ENCODE data around the gene MAML2. TPM values are rescaled to one million over a fixed set of nuclear protein-coding genes. Genes with fewer than 3 reads are reported as not detected.

Gene MAML2
- total RNA-seq, 3 donors from 2014 or later (not counting 1 experiment from before 2014, with no cell fraction given), result 14.2 to 20.5 (median 16.1) TPM

GRCh38 chr11:95989780-95990179 lies 353.2 kb downstream of the MAML2 start:
- no peaks in the 10 kb centered on the region for H3K27me3 Mint-ChIP-seq (ENCODE audit: low read depth in 2 of 2)
- DNase-seq (no peak), ATAC-seq (no peak)
- Histone ChIP-seq H3K27ac (ENCODE audit: low read length) (no peak overlapping the region), H3K9me3 (ENCODE audit: control insufficient read depth, insufficient read depth, low read length) (no peaks in the 10 kb centered on the region), H3K4me1 (ENCODE audit: control insufficient read depth, insufficient read depth, low read length) (no peaks in the 10 kb centered on the region), H3K27me3 (ENCODE audit: control insufficient read depth, insufficient read depth, low read length) (no peaks in the 10 kb centered on the region), H3K36me3 (ENCODE audit: control insufficient read depth, insufficient read depth, low read length) (peaks cover 20% of the 10 kb centered on the region), H3K4me3 (ENCODE audit: low read length) (no peak overlapping the region)
- no peaks in the 10 kb centered on the region for H3K4me1 Mint-ChIP-seq
- H3K27ac Mint-ChIP-seq, result no peak overlapping the region
- no CpG with 5 or more reads among the region's 1 CpG for WGBS (ENCODE audit: insufficient coverage)
- no peak overlapping the region for H3K4me3 Mint-ChIP-seq
- no peaks in the 10 kb centered on the region for H3K9me3 Mint-ChIP-seq
- TF ChIP-seq CTCF (IDR thresholded peaks at IDR 0.05), result no peak
- no peaks in the 10 kb centered on the region for H3K36me3 Mint-ChIP-seq
- intact Hi-C loops (cut with micrococcal nuclease), result no loop called here

DNA sequence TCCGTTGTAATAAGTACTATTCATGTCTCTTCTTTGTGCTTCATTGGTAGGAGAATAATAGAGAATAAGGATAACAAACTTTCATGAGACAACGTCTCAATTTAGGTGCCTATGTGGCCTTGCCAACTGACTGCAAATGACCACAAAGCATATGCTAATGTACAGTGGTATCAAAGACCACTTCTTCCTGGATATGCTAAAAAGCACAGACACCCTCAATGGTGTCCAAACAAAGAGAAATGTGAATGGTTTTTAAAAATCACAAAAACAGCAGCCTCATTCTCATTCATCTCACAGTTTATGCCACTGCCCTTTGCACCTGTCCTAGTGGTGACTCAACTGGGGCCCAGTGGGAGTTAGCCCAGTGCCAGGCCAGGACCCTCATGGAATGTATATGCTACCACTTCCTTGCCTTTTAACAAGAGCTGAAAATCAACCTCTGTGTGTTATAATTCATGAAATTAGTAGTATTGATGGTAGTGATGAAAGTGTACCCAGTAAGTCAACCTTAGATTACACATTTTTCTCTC lies 353.9 kb downstream of the MAML2 start:
- no peak overlapping the region for H3K4me3 Mint-ChIP-seq
- ATAC-seq (no peak), DNase-seq (no peak)
- peaks cover 22% of the 10 kb centered on the region for H3K36me3 ChIP-seq (ENCODE audit: control insufficient read depth, insufficient read depth, low read length)
- H3K27ac ChIP-seq (ENCODE audit: low read length), result no peak overlapping the region
- H3K27ac Mint-ChIP-seq, result no peak overlapping the region
- no peaks in the 10 kb centered on the region for H3K9me3 ChIP-seq (ENCODE audit: control insufficient read depth, insufficient read depth, low read length)
- intact Hi-C loops (cut with micrococcal nuclease), result no loop called here
- no peaks in the 10 kb centered on the region for H3K27me3 ChIP-seq (ENCODE audit: control insufficient read depth, insufficient read depth, low read length)
- no peak overlapping the region for H3K4me3 ChIP-seq (ENCODE audit: low read length)
- H3K4me1 ChIP-seq (ENCODE audit: control insufficient read depth, insufficient read depth, low read length), result no peaks in the 10 kb centered on the region
- no peaks in the 10 kb centered on the region for H3K36me3 Mint-ChIP-seq
- no peaks in the 10 kb centered on the region for H3K4me1 Mint-ChIP-seq
- TF ChIP-seq CTCF (IDR thresholded peaks at IDR 0.05), result no peak
- no peaks in the 10 kb centered on the region for H3K27me3 Mint-ChIP-seq (ENCODE audit: low read depth in 2 of 2)
- WGBS (ENCODE audit: insufficient coverage), result 93% methylated on average over 2 of the region's 2 CpGs
- no peaks in the 10 kb centered on the region for H3K9me3 Mint-ChIP-seq

- Mint-ChIP-seq H3K36me3 (no peaks in the 10 kb centered on the region), H3K27me3 (ENCODE audit: low read depth in 2 of 2) (no peaks in the 10 kb centered on the region), H3K9me3 (no peaks in the 10 kb centered on the region), H3K4me3 (no peak overlapping the region), H3K4me1 (no peaks in the 10 kb centered on the region), H3K27ac (no peak overlapping the region)
- no peaks in the 10 kb centered on the region for H3K9me3 ChIP-seq (ENCODE audit: control insufficient read depth, insufficient read depth, low read length)
- H3K36me3 ChIP-seq (ENCODE audit: control insufficient read depth, insufficient read depth, low read length), result peaks cover 21% of the 10 kb centered on the region
- TF ChIP-seq CTCF (IDR thresholded peaks at IDR 0.05), result no peak
- no peak overlapping the region for H3K27ac ChIP-seq (ENCODE audit: low read length)
- no peaks in the 10 kb centered on the region for H3K4me1 ChIP-seq (ENCODE audit: control insufficient read depth, insufficient read depth, low read length)
- intact Hi-C loops (cut with micrococcal nuclease), result no loop called here
- no CpG with 5 or more reads among the region's 1 CpG for WGBS (ENCODE audit: insufficient coverage)
- no peak for DNase-seq
- H3K27me3 ChIP-seq (ENCODE audit: control insufficient read depth, insufficient read depth, low read length), result no peaks in the 10 kb centered on the region
- no peak for ATAC-seq
- H3K4me3 ChIP-seq (ENCODE audit: low read length), result no peak overlapping the region
Observed at GRCh38 chr11:95985174-95985808, 357.7 kb downstream of the MAML2 start.

GRCh38 chr11:95984072-95984471 lies 358.9 kb downstream of the MAML2 start:
- TF ChIP-seq CTCF (IDR thresholded peaks at IDR 0.05), result no peak
- 94% methylated on average over 2 of the region's 2 CpGs for WGBS (ENCODE audit: insufficient coverage)
- Histone ChIP-seq H3K27me3 (ENCODE audit: control insufficient read depth, insufficient read depth, low read length) (no peaks in the 10 kb centered on the region), H3K4me3 (ENCODE audit: low read length) (no peak overlapping the region), H3K36me3 (ENCODE audit: control insufficient read depth, insufficient read depth, low read length) (peaks cover 19% of the 10 kb centered on the region), H3K4me1 (ENCODE audit: control insufficient read depth, insufficient read depth, low read length) (no peaks in the 10 kb centered on the region), H3K9me3 (ENCODE audit: control insufficient read depth, insufficient read depth, low read length) (no peaks in the 10 kb centered on the region), H3K27ac (ENCODE audit: low read length) (no peak overlapping the region)
- H3K36me3 Mint-ChIP-seq, result peaks cover 10% of the 10 kb centered on the region
- intact Hi-C loops (cut with micrococcal nuclease), result no loop called here
- H3K4me1 Mint-ChIP-seq, result no peaks in the 10 kb centered on the region
- no peak for DNase-seq
- ATAC-seq, result no peak
- H3K9me3 Mint-ChIP-seq, result no peaks in the 10 kb centered on the region
- no peak overlapping the region for H3K4me3 Mint-ChIP-seq
- H3K27ac Mint-ChIP-seq, result no peak overlapping the region
- no peaks in the 10 kb centered on the region for H3K27me3 Mint-ChIP-seq (ENCODE audit: low read depth in 2 of 2)
